Lower leg skin (tissue), 4 donors: ENCODE data around the gene CLECL1. TPM values are rescaled to one million over a fixed set of nuclear protein-coding genes. Genes with fewer than 3 reads are reported as not detected.
A peak's percentile ranks its signal among the peaks of the same experiment; 100 is the strongest.

Experiments
- DNase-seq, 2 donors: peaks; one replicate each; pipeline ENCODE4 v3.0.0-alpha.2; 2019; ENCODE audit warnings: low spot score in 2 of 2
- H3K4me3 ChIP-seq: fragments of 200-600 bp; sonication (generic); 2 replicates; pipeline ENCODE4 v1.5.1; 2017; ENCODE audit warnings: mild to moderate bottlenecking, low read depth; ENCODE audit not compliant: poor library complexity, severe bottlenecking
- POLR2A ChIP-seq, 2 donors: fragments of 450-650 bp; IDR thresholded peaks; one replicate each; pipeline ENCODE4 v1.6.1; 2016 to 2017; ENCODE audit warnings: antibody characterized with exemption in 2 of 2, mild to moderate bottlenecking in 1 of 2, moderate library complexity in 1 of 2
- WGBS, 2 donors: methylation state at CpG; one replicate each; pipeline ENCODE4 v1.1.5; 2018; 5-methylcytosine and 5-hydroxymethylcytosine counted together
- intact Hi-C: fragments of 100-400 bp; cut with DNase I; formaldehyde crosslinking; loops from one replicate; pipeline ENCODE4 v1.15.0; 2023; ENCODE audit warnings: low total_unique reads
- total RNA-seq, 4 donors: library from RNA; depleted of rRNA; stranded (reverse); fragments of >200 nt; gene quantifications; one replicate each; pipeline ENCODE4 v1.1.0, GENCODE V29; 2016
- TF ChIP-seq, protein P1 (sequence below), 3 donors: fragments of 450-650 bp; IDR thresholded peaks; one replicate each; pipeline ENCODE4 v1.5.1; 2016; ENCODE audit warnings: antibody characterized with exemption in 3 of 3, mild to moderate bottlenecking in 3 of 3, moderate library complexity in 2 of 3

Gene CLECL1
- total RNA-seq, 4 donors from 2014 or later = not detected

DNA sequence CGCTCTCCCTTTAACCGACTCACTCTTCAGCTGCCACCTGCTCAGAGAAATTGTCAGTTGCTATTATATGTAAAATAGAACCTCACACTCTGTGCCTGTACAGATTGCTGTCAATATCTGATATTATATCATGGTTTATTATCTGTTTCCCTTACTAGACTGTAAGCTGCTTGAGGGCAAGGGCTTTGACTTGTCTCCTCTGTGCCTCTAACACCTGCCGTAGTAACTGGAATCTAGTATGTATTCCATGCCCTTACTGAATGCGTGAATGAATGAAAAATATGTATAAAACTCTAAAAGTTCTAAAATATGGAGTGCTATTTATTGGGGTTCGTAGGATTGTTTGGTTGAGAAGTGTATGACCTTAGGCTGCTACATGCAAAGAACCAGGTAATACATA lies 29.5 kb upstream of the CLECL1 start:
- WGBS, 2 donors = 97 to 98% methylated on average over 5 of the region's 5 CpGs
- TF ChIP-seq POLR2A (IDR thresholded peaks at IDR 0.05) = no peak

DNA sequence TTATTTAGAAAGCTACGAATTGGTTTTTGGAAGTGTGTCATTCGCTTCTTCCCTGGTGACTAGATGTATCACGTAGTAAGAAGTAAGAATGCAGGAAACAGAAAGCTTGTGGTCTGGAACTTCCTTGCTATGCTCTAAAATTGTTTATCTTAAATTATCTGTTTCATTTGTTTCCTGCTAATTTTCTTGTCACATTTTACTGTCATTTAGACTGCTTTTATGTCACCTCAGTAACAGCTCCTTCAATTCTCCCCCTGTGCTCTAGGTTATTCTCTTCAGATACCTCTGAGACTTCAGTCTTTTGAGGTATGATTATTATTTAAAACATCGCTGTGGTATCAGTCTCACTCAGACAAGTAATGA lies 28.5 kb upstream of the CLECL1 start:
- H3K4me3 ChIP-seq = no peak overlapping the region
- WGBS, 2 donors = 71 to 72% methylated on average over 4 of the region's 4 CpGs
- TF ChIP-seq POLR2A (IDR thresholded peaks at IDR 0.05) = no peak
- TF ChIP-seq, protein P1, sequence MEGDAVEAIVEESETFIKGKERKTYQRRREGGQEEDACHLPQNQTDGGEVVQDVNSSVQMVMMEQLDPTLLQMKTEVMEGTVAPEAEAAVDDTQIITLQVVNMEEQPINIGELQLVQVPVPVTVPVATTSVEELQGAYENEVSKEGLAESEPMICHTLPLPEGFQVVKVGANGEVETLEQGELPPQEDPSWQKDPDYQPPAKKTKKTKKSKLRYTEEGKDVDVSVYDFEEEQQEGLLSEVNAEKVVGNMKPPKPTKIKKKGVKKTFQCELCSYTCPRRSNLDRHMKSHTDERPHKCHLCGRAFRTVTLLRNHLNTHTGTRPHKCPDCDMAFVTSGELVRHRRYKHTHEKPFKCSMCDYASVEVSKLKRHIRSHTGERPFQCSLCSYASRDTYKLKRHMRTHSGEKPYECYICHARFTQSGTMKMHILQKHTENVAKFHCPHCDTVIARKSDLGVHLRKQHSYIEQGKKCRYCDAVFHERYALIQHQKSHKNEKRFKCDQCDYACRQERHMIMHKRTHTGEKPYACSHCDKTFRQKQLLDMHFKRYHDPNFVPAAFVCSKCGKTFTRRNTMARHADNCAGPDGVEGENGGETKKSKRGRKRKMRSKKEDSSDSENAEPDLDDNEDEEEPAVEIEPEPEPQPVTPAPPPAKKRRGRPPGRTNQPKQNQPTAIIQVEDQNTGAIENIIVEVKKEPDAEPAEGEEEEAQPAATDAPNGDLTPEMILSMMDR (IDR thresholded peaks at IDR 0.05) = no peak
- no peak for DNase-seq
- intact Hi-C loops = no loop called here

More for the DNA sequence above, 29.5 kb upstream of the CLECL1 start:
- DNase-seq = no peak
- no peak overlapping the region for H3K4me3 ChIP-seq
- intact Hi-C loops = no loop called here

DNA sequence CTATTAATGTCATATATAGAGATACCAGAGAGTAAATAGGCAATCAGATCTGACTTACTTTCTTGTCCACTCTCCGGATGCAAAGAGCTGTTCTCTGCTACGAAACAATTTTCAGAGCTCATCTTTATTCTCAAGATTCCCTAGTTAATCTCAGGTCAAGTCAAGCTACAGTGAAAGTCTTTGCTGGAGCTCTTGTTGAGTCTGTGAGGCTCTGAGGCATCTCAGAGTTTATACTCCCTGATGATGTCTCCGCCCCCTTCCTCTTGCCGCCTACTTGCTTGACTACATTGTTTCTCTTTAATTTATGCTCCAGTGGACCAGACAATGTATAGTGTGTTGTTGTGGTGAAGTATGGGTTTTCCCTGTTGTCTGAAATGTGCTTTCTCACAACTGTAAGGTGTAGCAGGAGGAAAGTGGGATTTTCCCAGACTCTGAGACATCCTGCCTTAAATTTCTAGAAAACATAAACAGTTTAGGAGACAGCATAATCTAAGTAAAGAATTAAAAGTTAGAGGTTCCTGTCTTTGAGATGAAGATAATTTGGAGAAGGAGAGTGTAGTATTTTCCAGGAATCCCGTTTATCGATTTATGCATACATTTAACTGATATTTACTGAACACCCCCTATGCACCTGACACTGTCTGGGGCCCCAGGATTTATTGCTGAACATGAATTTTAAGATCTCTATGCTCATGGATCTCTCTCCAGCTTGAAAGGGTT lies 28.0 kb upstream of the CLECL1 start, which contains the start of gene CD69:
TSS of gene CD69 (minus strand) at position 203 of the 720 bp plus-strand sequence. CDS start at position 122, 81 bp downstream.
- H3K4me3 ChIP-seq = no peak within 1 kb of the TSS
- intact Hi-C loops = no loop called here
- WGBS, 2 donors = 60 to 61% methylated on average over 6 of the region's 6 CpGs
- peak in 1 of 2 donors; percentile 42 for DNase-seq
- peak in 1 of 2 donors; percentile 9 for TF ChIP-seq POLR2A (IDR thresholded peaks at IDR 0.05)
- TF ChIP-seq, protein P1 (IDR thresholded peaks at IDR 0.05) = no peak

DNA sequence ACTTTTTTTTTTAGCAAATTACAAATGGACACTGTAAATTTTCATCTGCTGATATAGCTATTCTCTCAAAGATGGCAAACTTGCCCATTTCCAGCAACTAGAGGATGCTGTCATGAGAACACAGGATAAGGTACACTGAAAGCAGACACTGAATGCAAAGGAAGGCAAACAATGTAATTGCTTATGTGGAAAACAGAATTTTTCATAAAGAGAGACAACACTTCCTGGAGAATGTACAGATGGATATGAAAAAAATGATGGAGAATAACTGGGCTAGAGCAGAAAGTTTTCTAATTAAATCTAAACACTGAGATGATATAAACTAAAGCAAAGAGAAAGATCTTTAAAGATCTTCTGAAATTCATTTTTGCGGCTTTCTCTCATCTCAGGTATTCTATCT lies 27.2 kb upstream of the CLECL1 start:
- no peak overlapping the region for H3K4me3 ChIP-seq
- TF ChIP-seq, protein P1 (IDR thresholded peaks at IDR 0.05) = no peak
- no peak for TF ChIP-seq POLR2A (IDR thresholded peaks at IDR 0.05)
- WGBS, 2 donors = 89 to 91% methylated on average over 1 of the region's 1 CpG
- DNase-seq = no peak
- intact Hi-C loops = no loop called here

DNA sequence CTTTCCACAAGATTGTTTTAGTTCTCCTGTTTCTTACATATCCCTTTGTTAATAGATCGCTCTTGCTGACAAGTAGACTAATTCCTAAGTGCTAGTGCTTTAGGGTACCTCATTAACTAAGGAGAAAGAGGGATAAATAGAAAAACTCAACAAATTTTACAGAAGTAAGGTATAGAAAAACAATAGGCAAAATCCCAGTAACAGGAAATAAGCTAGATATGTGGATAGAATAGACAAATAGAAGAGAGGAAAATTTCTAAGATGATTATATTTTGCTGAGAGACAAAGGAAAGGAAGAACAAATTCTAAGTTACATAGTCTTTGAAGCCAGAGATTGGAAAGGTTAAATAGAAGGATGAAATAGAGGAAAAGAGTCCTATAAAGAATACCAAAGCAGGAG lies 26.8 kb upstream of the CLECL1 start:
- intact Hi-C loops = loop anchor here (10.0 kb wide), 1 partner anchor 385 kb away; no protein-coding TSS in a partner anchor
- 86 to 91% methylated on average over 1 of the region's 1 CpG for WGBS, 2 donors
- no peak for TF ChIP-seq POLR2A (IDR thresholded peaks at IDR 0.05)
- TF ChIP-seq, protein P1 (IDR thresholded peaks at IDR 0.05) = no peak
- no peak overlapping the region for H3K4me3 ChIP-seq
- DNase-seq = no peak

DNA sequence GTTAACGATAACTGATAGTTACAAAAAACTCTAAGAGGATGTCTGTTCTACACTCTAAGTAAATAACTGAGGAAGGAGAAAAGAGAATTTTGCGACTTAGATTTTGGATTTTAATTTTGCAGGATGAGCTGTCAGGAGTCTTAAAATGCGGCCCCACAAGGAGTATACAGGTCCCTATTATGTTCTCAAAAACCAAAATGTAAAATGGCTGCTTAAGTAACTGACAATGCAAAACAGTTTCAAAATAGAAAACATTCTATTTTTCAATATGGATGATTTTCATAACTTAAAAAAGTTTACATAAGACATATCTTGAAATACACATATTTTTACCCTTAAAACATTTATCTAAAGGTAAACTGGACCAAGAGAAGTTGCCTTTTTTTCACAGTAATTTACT lies 25.2 kb upstream of the CLECL1 start:
- DNase-seq = no peak
- 60 to 79% methylated on average over 3 of the region's 3 CpGs for WGBS, 2 donors
- intact Hi-C loops = loop anchor here (10.0 kb wide), 1 partner anchor 387 kb away; no protein-coding TSS in a partner anchor
- H3K4me3 ChIP-seq = no peak overlapping the region
- TF ChIP-seq, protein P1 (IDR thresholded peaks at IDR 0.05) = no peak
- TF ChIP-seq POLR2A (IDR thresholded peaks at IDR 0.05) = no peak
